ENCODE data around the gene PTGES3L. TPM values are rescaled to one million over a fixed set of nuclear protein-coding genes. Genes with fewer than 3 reads are reported as not detected.

PTGES3L gene
- total and polyA plus RNA-seq, 2 of the 13 experiments (the other 11 are each of a cell fraction or from before 2014, with no cell fraction given): 1.2 to 2.9 TPM

DNA sequence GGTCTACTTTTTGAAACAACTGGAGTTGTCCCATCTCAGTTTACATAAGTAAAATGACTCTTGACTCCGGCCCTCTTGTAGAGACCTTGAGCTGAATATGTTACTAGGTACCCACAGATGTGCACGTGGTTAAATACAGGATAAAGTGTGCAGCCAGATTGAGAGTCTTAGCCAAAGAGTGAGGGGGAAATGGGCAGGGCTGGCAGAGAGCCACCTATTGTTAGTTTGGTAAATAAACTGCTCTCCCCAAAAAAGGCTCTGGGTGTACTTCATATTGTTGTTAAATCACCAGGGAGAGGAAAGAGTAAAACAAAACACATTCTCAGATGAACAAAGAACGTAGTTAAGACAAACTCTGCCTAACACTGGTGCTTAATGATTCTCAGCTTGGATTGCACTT lies 59.0 kb downstream of the PTGES3L start (continued):
- TF ChIP-seq KDM4B (CRISPR knock-in tag; IDR thresholded peaks at IDR 0.05) (no peak; the same call in 1 of the 2 replicates), RBFOX2 (IDR thresholded peaks at IDR 0.05; ENCODE audit: low read depth, low read length) (no peak), ARID2 (CRISPR knock-in tag; IDR thresholded peaks at IDR 0.05; ENCODE audit: borderline replicate concordance) (no peak), ZNF180 (CRISPR knock-in tag; IDR thresholded peaks at IDR 0.05; ENCODE audit: borderline replicate concordance, low read depth) (no peak), GABPB1 (CRISPR knock-in tag; IDR thresholded peaks at IDR 0.05) (no peak), HHEX (CRISPR knock-in tag; IDR thresholded peaks at IDR 0.05) (no peak), NCOR1 (IDR thresholded peaks at IDR 0.05; ENCODE audit: borderline replicate concordance, low read length) (no peak), ZZZ3 (CRISPR knock-in tag; IDR thresholded peaks at IDR 0.05; ENCODE audit: borderline replicate concordance) (no peak), SOX5 (CRISPR knock-in tag; IDR thresholded peaks at IDR 0.05; ENCODE audit: borderline replicate concordance) (peak; percentile 92)
- TF ChIP-seq, protein P1, sequence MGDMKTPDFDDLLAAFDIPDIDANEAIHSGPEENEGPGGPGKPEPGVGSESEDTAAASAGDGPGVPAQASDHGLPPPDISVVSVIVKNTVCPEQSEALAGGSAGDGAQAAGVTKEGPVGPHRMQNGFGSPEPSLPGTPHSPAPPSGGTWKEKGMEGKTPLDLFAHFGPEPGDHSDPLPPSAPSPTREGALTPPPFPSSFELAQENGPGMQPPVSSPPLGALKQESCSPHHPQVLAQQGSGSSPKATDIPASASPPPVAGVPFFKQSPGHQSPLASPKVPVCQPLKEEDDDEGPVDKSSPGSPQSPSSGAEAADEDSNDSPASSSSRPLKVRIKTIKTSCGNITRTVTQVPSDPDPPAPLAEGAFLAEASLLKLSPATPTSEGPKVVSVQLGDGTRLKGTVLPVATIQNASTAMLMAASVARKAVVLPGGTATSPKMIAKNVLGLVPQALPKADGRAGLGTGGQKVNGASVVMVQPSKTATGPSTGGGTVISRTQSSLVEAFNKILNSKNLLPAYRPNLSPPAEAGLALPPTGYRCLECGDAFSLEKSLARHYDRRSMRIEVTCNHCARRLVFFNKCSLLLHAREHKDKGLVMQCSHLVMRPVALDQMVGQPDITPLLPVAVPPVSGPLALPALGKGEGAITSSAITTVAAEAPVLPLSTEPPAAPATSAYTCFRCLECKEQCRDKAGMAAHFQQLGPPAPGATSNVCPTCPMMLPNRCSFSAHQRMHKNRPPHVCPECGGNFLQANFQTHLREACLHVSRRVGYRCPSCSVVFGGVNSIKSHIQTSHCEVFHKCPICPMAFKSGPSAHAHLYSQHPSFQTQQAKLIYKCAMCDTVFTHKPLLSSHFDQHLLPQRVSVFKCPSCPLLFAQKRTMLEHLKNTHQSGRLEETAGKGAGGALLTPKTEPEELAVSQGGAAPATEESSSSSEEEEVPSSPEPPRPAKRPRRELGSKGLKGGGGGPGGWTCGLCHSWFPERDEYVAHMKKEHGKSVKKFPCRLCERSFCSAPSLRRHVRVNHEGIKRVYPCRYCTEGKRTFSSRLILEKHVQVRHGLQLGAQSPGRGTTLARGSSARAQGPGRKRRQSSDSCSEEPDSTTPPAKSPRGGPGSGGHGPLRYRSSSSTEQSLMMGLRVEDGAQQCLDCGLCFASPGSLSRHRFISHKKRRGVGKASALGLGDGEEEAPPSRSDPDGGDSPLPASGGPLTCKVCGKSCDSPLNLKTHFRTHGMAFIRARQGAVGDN (CRISPR knock-in tag; IDR thresholded peaks at IDR 0.05): no peak
- TF ChIP-seq, protein P2, sequence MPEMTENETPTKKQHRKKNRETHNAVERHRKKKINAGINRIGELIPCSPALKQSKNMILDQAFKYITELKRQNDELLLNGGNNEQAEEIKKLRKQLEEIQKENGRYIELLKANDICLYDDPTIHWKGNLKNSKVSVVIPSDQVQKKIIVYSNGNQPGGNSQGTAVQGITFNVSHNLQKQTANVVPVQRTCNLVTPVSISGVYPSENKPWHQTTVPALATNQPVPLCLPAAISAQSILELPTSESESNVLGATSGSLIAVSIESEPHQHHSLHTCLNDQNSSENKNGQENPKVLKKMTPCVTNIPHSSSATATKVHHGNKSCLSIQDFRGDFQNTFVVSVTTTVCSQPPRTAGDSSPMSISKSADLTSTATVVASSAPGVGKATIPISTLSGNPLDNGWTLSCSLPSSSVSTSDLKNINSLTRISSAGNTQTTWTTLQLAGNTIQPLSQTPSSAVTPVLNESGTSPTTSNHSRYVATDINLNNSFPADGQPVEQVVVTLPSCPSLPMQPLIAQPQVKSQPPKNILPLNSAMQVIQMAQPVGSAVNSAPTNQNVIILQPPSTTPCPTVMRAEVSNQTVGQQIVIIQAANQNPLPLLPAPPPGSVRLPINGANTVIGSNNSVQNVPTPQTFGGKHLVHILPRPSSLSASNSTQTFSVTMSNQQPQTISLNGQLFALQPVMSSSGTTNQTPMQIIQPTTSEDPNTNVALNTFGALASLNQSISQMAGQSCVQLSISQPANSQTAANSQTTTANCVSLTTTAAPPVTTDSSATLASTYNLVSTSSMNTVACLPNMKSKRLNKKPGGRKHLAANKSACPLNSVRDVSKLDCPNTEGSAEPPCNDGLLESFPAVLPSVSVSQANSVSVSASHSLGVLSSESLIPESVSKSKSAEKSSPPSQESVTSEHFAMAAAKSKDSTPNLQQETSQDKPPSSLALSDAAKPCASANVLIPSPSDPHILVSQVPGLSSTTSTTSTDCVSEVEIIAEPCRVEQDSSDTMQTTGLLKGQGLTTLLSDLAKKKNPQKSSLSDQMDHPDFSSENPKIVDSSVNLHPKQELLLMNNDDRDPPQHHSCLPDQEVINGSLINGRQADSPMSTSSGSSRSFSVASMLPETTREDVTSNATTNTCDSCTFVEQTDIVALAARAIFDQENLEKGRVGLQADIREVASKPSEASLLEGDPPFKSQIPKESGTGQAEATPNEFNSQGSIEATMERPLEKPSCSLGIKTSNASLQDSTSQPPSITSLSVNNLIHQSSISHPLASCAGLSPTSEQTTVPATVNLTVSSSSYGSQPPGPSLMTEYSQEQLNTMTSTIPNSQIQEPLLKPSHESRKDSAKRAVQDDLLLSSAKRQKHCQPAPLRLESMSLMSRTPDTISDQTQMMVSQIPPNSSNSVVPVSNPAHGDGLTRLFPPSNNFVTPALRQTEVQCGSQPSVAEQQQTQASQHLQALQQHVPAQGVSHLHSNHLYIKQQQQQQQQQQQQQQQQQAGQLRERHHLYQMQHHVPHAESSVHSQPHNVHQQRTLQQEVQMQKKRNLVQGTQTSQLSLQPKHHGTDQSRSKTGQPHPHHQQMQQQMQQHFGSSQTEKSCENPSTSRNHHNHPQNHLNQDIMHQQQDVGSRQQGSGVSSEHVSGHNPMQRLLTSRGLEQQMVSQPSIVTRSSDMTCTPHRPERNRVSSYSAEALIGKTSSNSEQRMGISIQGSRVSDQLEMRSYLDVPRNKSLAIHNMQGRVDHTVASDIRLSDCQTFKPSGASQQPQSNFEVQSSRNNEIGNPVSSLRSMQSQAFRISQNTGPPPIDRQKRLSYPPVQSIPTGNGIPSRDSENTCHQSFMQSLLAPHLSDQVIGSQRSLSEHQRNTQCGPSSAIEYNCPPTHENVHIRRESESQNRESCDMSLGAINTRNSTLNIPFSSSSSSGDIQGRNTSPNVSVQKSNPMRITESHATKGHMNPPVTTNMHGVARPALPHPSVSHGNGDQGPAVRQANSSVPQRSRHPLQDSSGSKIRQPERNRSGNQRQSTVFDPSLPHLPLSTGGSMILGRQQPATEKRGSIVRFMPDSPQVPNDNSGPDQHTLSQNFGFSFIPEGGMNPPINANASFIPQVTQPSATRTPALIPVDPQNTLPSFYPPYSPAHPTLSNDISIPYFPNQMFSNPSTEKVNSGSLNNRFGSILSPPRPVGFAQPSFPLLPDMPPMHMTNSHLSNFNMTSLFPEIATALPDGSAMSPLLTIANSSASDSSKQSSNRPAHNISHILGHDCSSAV (CRISPR knock-in tag; IDR thresholded peaks at IDR 0.05; ENCODE audit: borderline replicate concordance): no peak
- TF ChIP-seq, protein P3, sequence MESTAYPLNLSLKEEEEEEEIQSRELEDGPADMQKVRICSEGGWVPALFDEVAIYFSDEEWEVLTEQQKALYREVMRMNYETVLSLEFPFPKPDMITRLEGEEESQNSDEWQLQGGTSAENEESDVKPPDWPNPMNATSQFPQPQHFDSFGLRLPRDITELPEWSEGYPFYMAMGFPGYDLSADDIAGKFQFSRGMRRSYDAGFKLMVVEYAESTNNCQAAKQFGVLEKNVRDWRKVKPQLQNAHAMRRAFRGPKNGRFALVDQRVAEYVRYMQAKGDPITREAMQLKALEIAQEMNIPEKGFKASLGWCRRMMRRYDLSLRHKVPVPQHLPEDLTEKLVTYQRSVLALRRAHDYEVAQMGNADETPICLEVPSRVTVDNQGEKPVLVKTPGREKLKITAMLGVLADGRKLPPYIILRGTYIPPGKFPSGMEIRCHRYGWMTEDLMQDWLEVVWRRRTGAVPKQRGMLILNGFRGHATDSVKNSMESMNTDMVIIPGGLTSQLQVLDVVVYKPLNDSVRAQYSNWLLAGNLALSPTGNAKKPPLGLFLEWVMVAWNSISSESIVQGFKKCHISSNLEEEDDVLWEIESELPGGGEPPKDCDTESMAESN (CRISPR knock-in tag; conservative IDR thresholded peaks at IDR 0.05): no peak

Data from HepG2 (cell line).